Ascending aorta (tissue), 2 donors: Measurements from ENCODE around the gene RGS9. TPM values are rescaled to one million over a fixed set of nuclear protein-coding genes. Genes with fewer than 3 reads are reported as not detected.

Experiments
- DNase-seq, 2 donors: peaks; one replicate each; pipeline ENCODE4 v3.0.0-alpha.2; 2019; ENCODE audit warnings: low spot score in 2 of 2
- H3K27ac ChIP-seq, 2 donors: fragments of 200-600 bp; sonication (generic); one replicate each; pipeline ENCODE4 v1.5.1; 2016 to 2017; ENCODE audit warnings: mild to moderate bottlenecking in 1 of 2
- H3K27me3 ChIP-seq: fragments of 200-600 bp; sonication (generic); one replicate; pipeline ENCODE4 v1.5.1; 2017
- H3K36me3 ChIP-seq, 2 donors: fragments of 200-600 bp; sonication (generic); one replicate each; pipeline ENCODE4 v1.5.1; 2016
- H3K4me1 ChIP-seq, 2 donors: fragments of 200-600 bp; sonication (generic); one replicate each; pipeline ENCODE4 v1.5.1; 2016 to 2017; ENCODE audit warnings: mild to moderate bottlenecking in 1 of 2
- H3K4me3 ChIP-seq, 2 donors: fragments of 200-600 bp; sonication (generic); one replicate each; pipeline ENCODE4 v1.5.1; 2016 to 2017; ENCODE audit warnings: mild to moderate bottlenecking in 1 of 2
- H3K9me3 ChIP-seq, 2 donors: fragments of 200-600 bp; sonication (generic); one replicate each; pipeline ENCODE4 v1.5.1; 2016
- CTCF ChIP-seq, 3 experiments: fragments of 200-600 bp in 2 of 3; fragments of 450-650 bp in 1 of 3; sonication (generic) in 2 of 3; IDR thresholded peaks; one replicate each; pipeline ENCODE4 v1.5.1; 2016 to 2019; ENCODE audit warnings: antibody characterized with exemption in 3 of 3, mild to moderate bottlenecking in 1 of 3, moderate library complexity in 1 of 3
- intact Hi-C: fragments of 100-400 bp; cut with DNase I; formaldehyde crosslinking; loops from one replicate; pipeline ENCODE4 v1.15.1; 2023
- total RNA-seq: library from RNA; depleted of rRNA; stranded (reverse); fragments of >200 nt; gene quantifications from one replicate; pipeline ENCODE4 v1.1.0, GENCODE V29; 2016

RGS9 gene
- total RNA-seq, 1 donor from 2014 or later = 0.21 TPM

- TF ChIP-seq CTCF (IDR thresholded peaks at IDR 0.05) = no peak
- peak overlapping the region; percentile 85 to 91 for H3K27ac ChIP-seq
Measured at GRCh38 chr17:65268832-65269231, 131.7 kb downstream of the RGS9 start.

GRCh38 chr17:65270499-65271253 lies 133.5 kb downstream of the RGS9 start:
- Histone ChIP-seq H3K27ac (peak overlapping the region; percentile 85 to 91), H3K4me3 (no peak overlapping the region), H3K27me3 (no peaks in the 10 kb centered on the region), H3K4me1 (peaks cover 0 to 19% of the 10 kb centered on the region in 2 donors), H3K9me3 (peaks cover 0 to 18% of the 10 kb centered on the region in 2 donors), H3K36me3 (no peaks in the 10 kb centered on the region)
- intact Hi-C loops = loop anchor here (5.0 to 10.0 kb wide), 2 partner anchors 202 to 514 kb away; no protein-coding TSS in a partner anchor
- TF ChIP-seq CTCF (IDR thresholded peaks at IDR 0.05) = no peak
- no peak for DNase-seq

More at GRCh38 chr17:65268832-65269231, 131.7 kb downstream of the RGS9 start:
- intact Hi-C loops = no loop called here
- DNase-seq = no peak
- H3K36me3 ChIP-seq = no peaks in the 10 kb centered on the region
- peaks cover 0 to 18% of the 10 kb centered on the region in 2 donors for H3K9me3 ChIP-seq
- H3K4me1 ChIP-seq = peaks cover 0 to 19% of the 10 kb centered on the region in 2 donors
- H3K4me3 ChIP-seq = no peak overlapping the region
- H3K27me3 ChIP-seq = no peaks in the 10 kb centered on the region

GRCh38 chr17:65271296-65271695 lies 134.1 kb downstream of the RGS9 start:
- no peak for DNase-seq
- intact Hi-C loops = loop anchor here (5.0 to 10.0 kb wide), 2 partner anchors 201 to 514 kb away; no protein-coding TSS in a partner anchor
- H3K27me3 ChIP-seq = no peaks in the 10 kb centered on the region
- peaks cover 0 to 19% of the 10 kb centered on the region in 2 donors for H3K4me1 ChIP-seq
- no peaks in the 10 kb centered on the region for H3K36me3 ChIP-seq
- no peak overlapping the region for H3K4me3 ChIP-seq
- TF ChIP-seq CTCF (IDR thresholded peaks at IDR 0.05) = no peak
- H3K27ac ChIP-seq = peak overlapping the region in 1 of 2 donors; percentile 85
- H3K9me3 ChIP-seq = peaks cover 0 to 13% of the 10 kb centered on the region in 2 donors

Other genes starting within 250 kb of the RGS9 start
- 4.3 TPM for gene LRRC37A3, start 217.9 kb upstream of the RGS9 start, total RNA-seq
- 35.8 TPM for gene GNA13, start 80.6 kb upstream of the RGS9 start, total RNA-seq